Measurements from ENCODE around the gene CEMIP2.

DNA sequence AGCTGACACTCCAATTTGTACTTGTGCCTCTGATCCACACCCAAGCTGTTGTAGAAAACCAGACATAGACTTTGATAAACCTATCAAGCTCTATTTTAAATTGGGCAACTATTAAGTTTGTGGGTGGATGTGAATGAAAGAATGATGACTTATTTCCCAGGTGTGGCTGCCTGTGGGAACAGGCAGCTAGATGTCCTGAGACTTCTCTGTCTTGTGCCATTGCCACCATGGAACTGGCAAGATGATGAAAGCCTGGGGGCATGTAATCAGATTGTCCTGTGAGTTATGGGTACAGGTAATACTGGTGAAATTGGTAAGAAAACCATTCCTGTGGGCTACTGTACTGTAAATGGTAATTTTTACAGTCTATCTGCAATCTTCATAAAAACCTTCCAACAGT, 57.5 kb downstream of the CEMIP2 start:
- TF ChIP-seq CTCF (IDR thresholded peaks at IDR 0.05 in 4 of 5, conservative IDR thresholded peaks at IDR 0.05 in 1 of 5) (no peak), POLR2A (IDR thresholded peaks at IDR 0.05) (no peak)
